KMS-11 (cell line): ENCODE measurements around the gene PPP1R1A.

Experiments
- H2AFZ ChIP-seq: fragments of 200-600 bp; sonication (generic); 2 replicates; pipeline ENCODE4 v1.6.1; 2016; ENCODE audit warnings: antibody characterized with exemption, mixed run types, low read depth
- H3K27ac ChIP-seq: fragments of 200-600 bp; sonication (generic); 2 replicates; pipeline ENCODE4 v1.6.1; 2016; ENCODE audit warnings: mild to moderate bottlenecking, mixed run types
- H3K27me3 ChIP-seq: fragments of 200-600 bp; sonication (generic); 2 replicates; pipeline ENCODE4 v1.6.1; 2017; ENCODE audit warnings: mild to moderate bottlenecking, low read depth, mixed run types, moderate library complexity; ENCODE audit not compliant: insufficient read depth
- H3K36me3 ChIP-seq: fragments of 200-600 bp; sonication (generic); 2 replicates; pipeline ENCODE4 v1.6.1; 2017; ENCODE audit warnings: mild to moderate bottlenecking, mixed run types; ENCODE audit not compliant: insufficient read depth
- H3K4me1 ChIP-seq: fragments of 200-600 bp; sonication (generic); 2 replicates; pipeline ENCODE4 v1.6.1; 2016; ENCODE audit warnings: mild to moderate bottlenecking, low read depth, mixed run types; ENCODE audit not compliant: poor library complexity, severe bottlenecking
- H3K4me2 ChIP-seq: fragments of 200-600 bp; sonication (generic); 2 replicates; pipeline ENCODE4 v1.7.0; 2016; ENCODE audit warnings: mild to moderate bottlenecking, mixed run types
- H3K4me3 ChIP-seq: fragments of 200-600 bp; sonication (generic); IDR thresholded peaks from 2 replicates; pipeline ENCODE4 v1.6.1; 2017; ENCODE audit warnings: low read depth, low read length, mixed read lengths; ENCODE audit not compliant: insufficient read depth
- H3K79me2 ChIP-seq: fragments of 200-600 bp; sonication (generic); 2 replicates; pipeline ENCODE4 v1.6.1; 2016; ENCODE audit warnings: low read depth, mixed run types; ENCODE audit not compliant: insufficient read depth
- H3K9ac ChIP-seq: fragments of 200-600 bp; sonication (generic); 2 replicates; pipeline ENCODE4 v1.6.1; 2016; ENCODE audit warnings: mild to moderate bottlenecking, mixed run types
- H4K20me1 ChIP-seq: fragments of 200-600 bp; sonication (generic); 2 replicates; pipeline ENCODE4 v1.6.1; 2016; ENCODE audit warnings: mild to moderate bottlenecking, mixed run types; ENCODE audit not compliant: insufficient read depth
- CTCF ChIP-seq: fragments of 200-600 bp; sonication (generic); conservative IDR thresholded peaks from 2 replicates; pipeline ENCODE4 v1.6.1; 2017; ENCODE audit warnings: low read depth, mild to moderate bottlenecking, antibody characterized with exemption, low read length, moderate library complexity, mixed read lengths

Gene PPP1R1A

DNA sequence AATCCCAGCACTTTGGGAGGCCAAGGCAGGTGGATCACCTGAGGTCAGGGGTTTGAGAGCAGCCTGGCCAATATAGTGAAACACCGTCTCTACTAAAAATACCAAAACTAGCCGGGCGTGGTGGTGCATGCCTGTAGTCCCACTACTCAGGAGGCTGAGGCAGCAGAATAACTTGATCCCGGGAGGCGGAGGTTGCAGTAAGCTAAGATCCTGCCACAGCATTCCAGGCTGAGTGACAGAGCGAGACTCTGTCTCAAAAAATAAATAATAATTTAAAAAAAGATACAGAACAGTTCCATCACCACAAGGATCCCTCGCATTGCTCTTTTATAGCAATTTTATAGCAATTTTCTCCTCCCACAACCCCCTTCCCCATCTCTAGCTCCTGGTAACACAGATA lies 43.7 kb downstream of the PPP1R1A start:
- Histone ChIP-seq H3K36me3 (no peaks in the 10 kb centered on the region), H2AFZ (no peak overlapping the region), H3K4me3 (no peak overlapping the region), H3K79me2 (no peaks in the 10 kb centered on the region), H3K4me1 (no peaks in the 10 kb centered on the region), H3K4me2 (no peak overlapping the region), H3K27me3 (no peaks in the 10 kb centered on the region), H3K27ac (no peak overlapping the region), H3K9ac (no peak overlapping the region), H4K20me1 (no peaks in the 10 kb centered on the region)
- no peak for TF ChIP-seq CTCF

DNA sequence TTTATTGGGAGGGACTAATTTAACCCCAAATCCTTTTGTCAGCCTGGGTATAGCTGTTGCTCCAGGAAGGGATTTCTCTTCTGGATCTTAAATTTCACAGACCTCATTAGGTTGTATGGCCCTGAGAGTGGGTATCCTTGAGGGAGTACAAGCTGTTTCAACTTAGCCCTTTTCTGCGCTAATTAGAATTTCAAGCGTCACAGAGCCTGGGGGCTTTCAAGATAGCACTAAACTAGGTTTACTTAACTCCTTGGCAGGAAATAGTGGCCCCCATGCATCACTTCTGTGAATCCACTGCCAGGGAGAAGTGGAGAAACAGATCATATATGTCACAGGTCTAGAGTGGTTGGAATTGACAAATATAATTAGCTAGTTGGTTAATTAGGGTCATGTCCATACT lies 44.9 kb downstream of the PPP1R1A start:
- H3K27me3 ChIP-seq = no peaks in the 10 kb centered on the region
- no peak overlapping the region for H3K27ac ChIP-seq
- H3K4me1 ChIP-seq = no peaks in the 10 kb centered on the region
- no peak overlapping the region for H2AFZ ChIP-seq
- TF ChIP-seq CTCF = no peak
- no peak overlapping the region for H3K9ac ChIP-seq
- H4K20me1 ChIP-seq = no peaks in the 10 kb centered on the region
- no peaks in the 10 kb centered on the region for H3K79me2 ChIP-seq
- H3K4me3 ChIP-seq = no peak overlapping the region
- no peaks in the 10 kb centered on the region for H3K36me3 ChIP-seq
- no peak overlapping the region for H3K4me2 ChIP-seq

DNA sequence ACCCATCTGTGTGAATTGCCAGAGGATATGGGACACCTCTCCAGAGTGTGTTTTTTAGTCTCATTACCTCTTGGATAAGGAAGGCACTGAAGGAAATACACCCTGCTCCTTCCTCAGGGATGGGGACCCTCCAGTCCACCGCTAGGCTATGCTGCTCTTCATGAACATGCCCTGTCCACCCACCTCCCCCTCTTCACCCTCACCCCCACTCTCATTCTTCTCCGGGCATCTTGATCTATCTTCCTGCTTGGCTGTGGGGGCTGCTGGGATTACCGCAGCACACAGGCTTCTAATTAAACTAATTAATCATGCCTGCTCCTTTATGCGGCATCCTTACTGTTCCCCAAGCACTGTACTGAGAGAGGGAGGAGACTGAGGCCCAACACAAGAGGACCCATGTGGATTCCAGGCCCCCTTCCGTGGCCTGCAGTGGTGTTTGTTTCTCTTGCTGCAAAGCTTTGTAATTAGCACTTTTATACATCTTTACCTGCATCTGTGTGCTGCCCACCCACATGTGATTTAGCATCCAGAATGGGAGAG lies 46.6 kb downstream of the PPP1R1A start:
- Histone ChIP-seq H3K79me2 (no peaks in the 10 kb centered on the region), H3K27ac (no peak overlapping the region), H3K36me3 (no peaks in the 10 kb centered on the region), H3K4me2 (no peak overlapping the region), H3K9ac (no peak overlapping the region), H2AFZ (no peak overlapping the region), H3K27me3 (no peaks in the 10 kb centered on the region), H3K4me1 (no peaks in the 10 kb centered on the region), H3K4me3 (no peak overlapping the region), H4K20me1 (no peaks in the 10 kb centered on the region)
- TF ChIP-seq CTCF = no peak

DNA sequence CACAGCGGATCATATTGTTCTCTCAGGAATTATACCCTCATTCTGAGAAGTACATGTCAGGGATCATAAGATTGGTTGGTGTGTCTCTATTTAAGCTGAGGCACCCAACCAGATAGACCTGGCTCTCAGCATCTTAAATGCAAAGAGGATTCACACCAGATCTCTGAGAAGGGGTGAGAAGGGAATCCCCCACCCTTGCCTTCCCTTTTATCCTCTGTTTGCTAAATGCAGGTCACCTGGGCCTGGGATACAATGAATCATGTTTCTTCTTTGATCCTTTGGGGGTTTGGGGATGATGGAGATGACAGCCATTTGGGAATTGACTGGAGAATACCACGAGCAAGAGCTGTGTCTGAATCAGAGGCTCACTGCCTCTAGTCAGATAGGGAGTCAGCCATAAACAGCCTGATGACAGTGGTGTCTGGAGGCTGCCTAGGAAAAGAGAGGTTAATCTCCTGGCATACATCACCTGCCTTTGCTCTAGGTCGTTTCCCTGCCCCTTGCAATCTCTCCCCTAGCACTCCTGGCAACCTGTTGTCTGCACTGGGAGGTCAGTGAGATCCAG lies 50.2 kb downstream of the PPP1R1A start:
- Histone ChIP-seq H2AFZ (no peak overlapping the region), H3K79me2 (no peaks in the 10 kb centered on the region), H3K27ac (no peak overlapping the region), H3K4me2 (no peak overlapping the region), H3K27me3 (no peaks in the 10 kb centered on the region), H4K20me1 (no peaks in the 10 kb centered on the region), H3K4me3 (no peak overlapping the region), H3K4me1 (no peaks in the 10 kb centered on the region), H3K9ac (no peak overlapping the region), H3K36me3 (no peaks in the 10 kb centered on the region)
- no peak for TF ChIP-seq CTCF
